Stimulated activated CD4-positive, alpha-beta T cell treated with anti-CD3 and anti-CD28 coated beads, Interleukin-4, amount 100 ng/mL, for 48 hours (primary cell): Measurements from ENCODE around the gene SNCAIP.

Experiments used
- DNase-seq, 2 donors: peaks; one replicate each; pipeline ENCODE4 v3.0.0-alpha.2; 2020; ENCODE audit warnings: low read depth in 2 of 2

The SNCAIP gene

DNA sequence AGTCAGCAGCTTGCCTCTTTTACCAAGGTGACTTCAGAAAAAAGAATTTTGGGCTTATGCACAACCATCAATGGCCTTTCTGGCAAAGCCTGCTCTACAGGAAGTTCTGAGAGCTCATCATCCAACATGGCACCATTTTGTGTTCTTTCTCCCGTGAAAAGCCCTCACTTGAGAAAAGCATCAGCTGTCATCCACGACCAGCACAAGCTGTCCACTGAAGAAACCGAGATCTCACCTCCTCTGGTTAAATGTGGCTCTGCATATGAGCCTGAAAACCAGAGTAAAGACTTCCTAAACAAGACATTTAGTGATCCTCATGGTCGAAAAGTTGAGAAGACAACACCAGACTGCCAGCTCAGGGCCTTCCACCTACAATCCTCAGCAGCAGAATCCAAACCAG is 111.2 kb downstream of the SNCAIP start:
- DNase-seq = no peak

DNA sequence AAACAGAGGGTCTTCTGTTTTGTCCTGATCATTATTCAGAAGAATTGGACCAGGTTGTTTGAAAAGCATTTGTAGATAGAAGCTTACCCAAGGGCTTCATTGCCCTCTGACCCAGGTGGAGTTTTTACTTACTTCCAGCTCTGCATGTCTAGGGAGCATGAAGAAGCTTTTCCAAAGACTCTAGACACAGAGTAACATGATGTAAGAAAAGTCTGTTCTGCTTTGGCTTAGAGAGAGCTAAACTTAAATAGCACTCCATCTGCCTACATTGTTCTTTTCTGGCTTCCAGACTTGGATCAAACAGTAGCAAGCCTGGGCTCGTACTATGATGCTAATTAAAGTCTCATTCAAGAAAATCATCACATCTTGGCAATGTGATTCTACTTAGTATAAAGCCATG is 112.1 kb downstream of the SNCAIP start:
- DNase-seq = no peak

GRCh38 chr5:122426301-122426700 is 114.3 kb downstream of the SNCAIP start:
- no peak for DNase-seq

DNA sequence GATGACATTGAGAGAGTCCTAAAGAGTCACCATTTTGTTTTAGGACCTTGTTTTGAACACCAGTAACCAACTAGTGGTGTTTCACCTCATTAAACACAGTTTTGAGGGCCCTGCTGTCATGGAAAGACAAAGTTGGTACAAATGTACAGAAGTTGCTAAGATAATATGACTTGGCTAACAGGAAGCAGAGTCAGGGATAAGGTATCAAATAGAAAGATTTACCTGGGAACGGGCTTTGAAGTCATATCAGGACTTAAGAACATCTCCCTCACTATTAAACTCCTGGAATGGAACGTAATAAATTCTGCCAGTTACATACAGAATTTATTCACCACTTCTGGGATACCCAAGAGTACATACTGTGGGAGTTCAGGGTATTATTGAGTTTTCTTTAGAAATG is 115.6 kb downstream of the SNCAIP start:
- DNase-seq = no peak

DNA sequence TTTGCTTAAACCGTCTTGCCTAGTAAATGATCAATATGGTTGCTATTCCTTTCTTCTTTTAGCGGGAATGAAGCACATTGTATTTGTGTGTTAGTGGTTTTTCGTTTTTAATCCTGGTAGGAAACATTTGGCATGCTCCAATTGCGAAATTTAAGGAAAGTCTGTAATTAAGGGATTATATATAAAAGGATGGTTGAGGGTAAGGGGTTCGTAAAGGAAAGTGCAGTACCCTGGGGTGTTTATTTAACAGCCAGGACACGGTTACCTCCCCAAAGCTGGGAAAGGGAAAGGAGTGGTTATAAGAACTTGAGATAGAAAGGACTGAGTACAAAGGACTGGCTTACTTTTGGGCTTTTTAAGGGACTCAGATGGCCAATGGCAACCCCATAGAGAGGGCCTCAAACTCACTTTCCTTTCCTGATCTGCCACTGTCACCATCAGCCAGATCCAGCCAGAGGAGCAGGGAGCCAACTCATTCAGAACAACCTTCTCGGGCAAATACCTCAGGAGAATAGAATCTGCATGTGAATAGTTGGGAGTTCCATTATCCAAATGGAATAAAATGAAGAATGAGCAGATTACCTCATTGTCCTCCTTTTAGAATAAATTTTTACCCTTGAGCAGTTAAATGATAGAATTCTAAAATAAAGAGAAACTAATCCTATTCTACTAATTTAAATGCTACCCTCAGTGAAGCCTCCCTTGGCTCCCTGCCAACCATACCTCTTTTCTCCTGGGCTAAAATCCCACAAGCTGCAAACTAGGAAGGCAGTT is 117.7 kb downstream of the SNCAIP start:
- DNase-seq = no peak

GRCh38 chr5:122430319-122430586 is 118.2 kb downstream of the SNCAIP start:
- DNase-seq = no peak

- no peak for DNase-seq
Measured at GRCh38 chr5:122431298-122431697, 119.3 kb downstream of the SNCAIP start.

- DNase-seq = no peak
Measured at GRCh38 chr5:122434205-122434970, 122.4 kb downstream of the SNCAIP start.

DNA sequence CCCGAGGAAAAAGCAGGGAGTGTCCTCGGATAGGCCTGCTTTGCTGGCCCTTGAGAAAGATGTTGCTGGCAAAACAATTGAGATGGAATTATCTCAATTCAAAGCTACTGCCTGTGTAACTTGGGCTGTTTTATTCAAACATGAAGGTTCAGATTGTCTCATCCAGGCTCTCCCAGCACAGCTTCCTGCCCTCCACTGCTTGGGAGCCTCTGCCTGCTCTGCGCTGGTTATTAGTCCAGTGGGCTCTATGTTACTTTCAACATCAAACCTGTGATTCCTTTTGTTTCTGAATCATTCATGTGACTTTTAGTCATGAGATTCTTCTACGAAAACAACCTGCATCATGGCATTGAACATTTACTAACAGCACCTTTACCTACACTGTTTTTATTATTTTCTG is 123.2 kb downstream of the SNCAIP start:
- DNase-seq = no peak

- no peak for DNase-seq
Measured at GRCh38 chr5:122435761-122436160, 123.7 kb downstream of the SNCAIP start.

DNA sequence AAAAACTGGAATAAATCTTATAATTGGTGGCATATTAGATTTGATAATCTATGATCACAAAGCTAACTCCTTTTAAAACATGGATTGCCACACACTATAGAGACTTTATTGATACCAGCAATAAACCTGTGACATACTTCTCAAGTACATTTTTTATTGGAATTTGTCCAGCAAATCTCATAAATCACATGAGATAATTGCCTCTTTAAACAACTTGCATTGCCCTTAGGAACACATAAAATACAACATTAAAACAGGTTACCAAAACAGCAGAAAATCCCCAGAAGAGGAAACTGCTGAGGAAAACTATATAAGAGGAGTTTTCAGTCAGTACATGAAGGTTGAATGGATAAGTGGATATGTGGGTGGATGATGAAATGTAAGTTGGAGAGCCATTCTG is 124.6 kb downstream of the SNCAIP start:
- no peak for DNase-seq

- DNase-seq = no peak
Measured at GRCh38 chr5:122439645-122440044, 127.6 kb downstream of the SNCAIP start.

GRCh38 chr5:122442938-122443337 is 130.9 kb downstream of the SNCAIP start:
- DNase-seq = no peak

DNA sequence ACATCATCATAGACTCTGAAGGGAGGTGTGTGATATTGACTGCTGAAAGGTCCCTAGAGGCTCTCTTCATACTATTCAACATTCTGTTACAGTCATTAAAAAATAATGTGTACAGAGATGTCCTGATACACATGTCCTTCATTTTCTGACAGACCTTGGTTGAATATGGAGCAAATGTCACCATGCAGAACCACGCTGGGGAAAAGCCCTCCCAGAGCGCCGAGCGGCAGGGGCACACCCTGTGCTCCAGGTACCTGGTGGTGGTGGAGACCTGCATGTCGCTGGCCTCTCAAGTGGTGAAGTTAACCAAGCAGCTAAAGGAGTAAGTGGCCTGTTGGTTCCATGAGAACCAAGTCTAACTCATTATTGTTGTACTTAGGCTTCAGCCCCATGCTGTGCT is 132.4 kb downstream of the SNCAIP start:
- DNase-seq = no peak

DNA sequence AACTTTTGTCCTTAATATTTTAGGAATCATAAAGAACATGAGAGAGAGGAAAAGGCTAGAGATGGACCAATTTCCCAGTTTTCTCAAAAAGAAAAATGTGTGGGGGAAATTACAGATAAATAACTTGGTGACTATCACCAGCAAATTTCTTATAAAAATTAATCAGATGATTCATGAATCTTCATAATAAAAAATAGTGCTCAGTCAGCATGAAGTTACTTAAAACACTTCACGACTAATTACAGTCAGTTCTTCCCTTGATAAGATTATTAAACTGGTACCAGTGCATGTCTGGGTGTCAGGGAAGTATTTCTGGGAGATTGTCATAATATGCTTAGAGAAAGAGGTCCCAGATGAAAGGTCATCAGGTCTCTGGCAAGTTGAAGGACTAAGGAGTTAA is 133.0 kb downstream of the SNCAIP start:
- DNase-seq = no peak

GRCh38 chr5:122447072-122447471 is 135.0 kb downstream of the SNCAIP start:
- no peak for DNase-seq

DNA sequence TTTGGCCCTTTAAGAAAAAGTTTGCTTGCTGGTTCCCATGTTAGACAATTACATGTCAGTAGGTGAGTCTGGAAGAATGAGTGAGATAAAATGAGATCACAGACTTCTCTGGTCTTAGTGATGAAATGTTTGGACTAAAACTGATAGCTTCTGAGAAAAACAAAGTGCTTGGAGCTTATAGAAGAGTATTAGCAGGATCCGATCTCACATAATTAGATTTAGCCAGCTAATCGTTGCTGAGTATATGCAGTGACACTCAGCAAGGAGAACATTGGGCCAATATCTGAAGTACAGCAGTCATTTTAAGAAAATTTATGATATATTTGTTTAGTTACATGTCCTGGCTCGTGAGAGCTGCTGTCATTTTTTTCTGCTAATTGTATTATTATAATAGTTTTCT is 135.8 kb downstream of the SNCAIP start:
- no peak for DNase-seq

GRCh38 chr5:122454541-122454940 is 142.5 kb downstream of the SNCAIP start:
- no peak for DNase-seq

- no peak for DNase-seq
Measured at GRCh38 chr5:122455939-122456338, 143.9 kb downstream of the SNCAIP start.

- DNase-seq = no peak
Measured at GRCh38 chr5:122457178-122457826, 145.3 kb downstream of the SNCAIP start.

DNA sequence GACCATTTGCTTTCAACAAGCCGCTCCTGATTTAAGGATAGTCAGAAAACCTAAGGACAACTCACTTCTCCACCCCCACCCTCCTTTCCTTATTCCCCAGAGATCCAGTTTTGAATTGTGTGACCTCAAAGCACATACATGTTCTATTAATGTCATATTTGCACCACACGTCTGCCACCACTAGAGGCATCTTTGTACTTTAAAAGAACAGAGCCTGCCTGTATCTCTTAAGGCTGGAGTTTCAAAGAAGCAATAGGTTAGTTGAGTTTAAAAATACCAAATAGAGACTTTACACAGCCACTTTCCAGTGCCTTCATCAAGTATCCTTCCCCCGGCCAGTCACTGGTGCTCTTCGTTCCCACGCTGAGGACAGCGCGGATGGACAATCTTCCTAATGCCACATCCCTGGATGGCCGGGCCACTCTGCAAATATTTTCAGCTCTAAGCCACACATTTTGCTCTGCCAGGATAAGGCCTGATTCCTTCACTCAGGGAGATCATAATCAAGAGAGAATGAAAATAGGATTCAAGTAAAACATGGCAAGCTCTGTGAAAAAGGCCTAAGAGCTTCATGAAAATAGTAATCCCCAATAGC is 146.3 kb downstream of the SNCAIP start:
- no peak for DNase-seq

GRCh38 chr5:122462486-122462885 is 150.4 kb downstream of the SNCAIP start:
- DNase-seq = no peak

DNA sequence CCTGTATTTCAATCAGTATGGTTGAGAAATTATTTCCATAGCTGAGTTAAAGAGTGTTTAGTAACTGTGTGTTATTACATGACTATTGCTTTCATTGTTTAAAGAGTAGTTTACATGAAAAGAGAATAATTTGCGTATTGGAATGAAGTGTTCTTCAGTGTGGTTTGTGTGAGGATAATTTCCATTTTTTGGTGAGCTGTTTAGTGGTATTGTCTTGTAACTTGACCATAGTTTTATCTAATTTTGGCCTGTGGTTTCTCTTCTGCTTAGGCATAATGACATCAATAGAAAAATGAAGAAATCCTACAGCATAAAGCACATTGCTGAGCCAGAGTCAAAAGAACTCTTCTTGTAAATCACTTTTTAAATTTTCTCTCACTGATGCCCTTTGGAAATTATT is 151.2 kb downstream of the SNCAIP start:
- no peak for DNase-seq
